PC-3 (cell line): ENCODE results near the gene ARPC3. TPM values are rescaled to one million over a fixed set of nuclear protein-coding genes. Genes with fewer than 3 reads are reported as not detected.
"Not testable (repeated sequence)": the region's sequence is repeated elsewhere in the genome, so short reads cannot be mapped to it uniquely, and the experiment has no call there.

Experiments used
- ATAC-seq: fragments of 200-7000 bp; cut with Tn5 transposase; 2 replicates; pipeline ENCODE4 v1.9.1; 2020; ENCODE audit warnings: mild to moderate bottlenecking, moderate library complexity
- BruUV-seq: library from RNA; stranded (reverse); fragments of 400-500 nt; replicated peaks from 2 replicates; lab custom pipeline; 2021; lab: Mats Ljungman, UMichigan
- CTCF ChIA-PET: fragments of 300-600 bp; sonication (Branson Sonifier 250); formaldehyde crosslinking; loops from one replicate; lab custom pipeline; 2022; ENCODE audit warnings: antibody characterized with exemption; lab: Charles Lee
- POLR2A ChIA-PET: fragments of 300-600 bp; sonication (Branson Sonifier 250); formaldehyde crosslinking; loops from one replicate; lab custom pipeline; 2022; ENCODE audit warnings: antibody characterized with exemption; ENCODE audit not compliant: unreplicated experiment; lab: Charles Lee
- DNase-seq: peaks from one replicate; pipeline ENCODE4 v3.0.0-alpha.2; 2015
- H2AFZ ChIP-seq: fragments of 300-600 bp; sonication (generic); 2 replicates; pipeline ENCODE4 v1.6.0; 2016; ENCODE audit warnings: antibody characterized with exemption, low read length
- H3F3A ChIP-seq: fragments of 300-600 bp; sonication (generic); one replicate; pipeline ENCODE4 v1.6.0; 2017; ENCODE audit warnings: antibody characterized with exemption, low read length, control low read depth, mild to moderate bottlenecking; ENCODE audit not compliant: unreplicated experiment
- H3K27ac ChIP-seq: fragments of 300-600 bp; sonication (generic); 2 replicates; pipeline ENCODE4 v1.5.1; 2016; ENCODE audit warnings: mild to moderate bottlenecking, low read length
- H3K27me3 ChIP-seq: fragments of 300-600 bp; sonication (generic); 2 replicates; pipeline ENCODE4 v1.6.1; 2016; ENCODE audit warnings: low read length, mixed read lengths
- H3K36me3 ChIP-seq: fragments of 300-600 bp; sonication (generic); 2 replicates; pipeline ENCODE4 v1.6.1; 2016; ENCODE audit warnings: low read depth, mixed run types, low read length, mixed read lengths
- H3K4me1 ChIP-seq: fragments of 300-600 bp; sonication (generic); 2 replicates; pipeline ENCODE4 v1.5.1; 2016; ENCODE audit warnings: low read length; ENCODE audit not compliant: insufficient read depth
- H3K4me2 ChIP-seq: fragments of 300-600 bp; sonication (generic); 2 replicates; pipeline ENCODE4 v1.6.0; 2016; ENCODE audit warnings: low read length
- H3K4me3 ChIP-seq: fragments of 300-600 bp; sonication (generic); 2 replicates; pipeline ENCODE4 v1.5.1; 2016; ENCODE audit warnings: mild to moderate bottlenecking, low read length, mixed read lengths
- H3K79me2 ChIP-seq: fragments of 300-600 bp; sonication (generic); 2 replicates; pipeline ENCODE4 v1.6.1; 2017; ENCODE audit warnings: low read length, mixed read lengths
- H3K9ac ChIP-seq: fragments of 300-600 bp; sonication (generic); 2 replicates; pipeline ENCODE4 v1.6.0; 2016; ENCODE audit warnings: mild to moderate bottlenecking, low read length
- H3K9me2 ChIP-seq: fragments of 300-600 bp; sonication (generic); replicated peaks from 2 replicates; pipeline ENCODE4 v1.6.1; 2016; ENCODE audit warnings: mixed run types, low read length, mixed read lengths
- H3K9me3 ChIP-seq: fragments of 300-600 bp; sonication (generic); 2 replicates; pipeline ENCODE4 v1.6.1; 2016; ENCODE audit warnings: low read length, mixed read lengths
- H4K20me1 ChIP-seq: fragments of 300-600 bp; sonication (generic); 2 replicates; pipeline ENCODE4 v1.6.1; 2016; ENCODE audit warnings: low read length, mixed read lengths
- EZH2 ChIP-seq: fragments of 300-600 bp; sonication (generic); IDR thresholded peaks from one replicate; pipeline ENCODE4 v1.6.1; 2017; ENCODE audit warnings: antibody characterized with exemption, mild to moderate bottlenecking, low read length; ENCODE audit not compliant: unreplicated experiment
- EZH2phosphoT487 ChIP-seq: fragments of 300-600 bp; sonication (generic); IDR thresholded peaks from 2 replicates; pipeline ENCODE4 v1.6.1; 2018; ENCODE audit warnings: mild to moderate bottlenecking, antibody characterized with exemption, low read length, borderline replicate concordance
- intact Hi-C: fragments of 100-400 bp; cut with micrococcal nuclease; formaldehyde crosslinking; loops from 2 replicates; pipeline ENCODE4 v1.9.0; 2023
- total RNA-seq: library from RNA; depleted of rRNA; stranded (reverse); fragments of >200 nt; gene quantifications from 2 replicates; pipeline ENCODE4 v1.2.3, GENCODE V29; 2014
- TF ChIP-seq, protein P1 (sequence below): fragments of 300-600 bp; sonication (generic); conservative IDR thresholded peaks from 2 replicates; pipeline ENCODE4 v1.5.1; 2017; ENCODE audit warnings: antibody characterized with exemption, low read depth, mild to moderate bottlenecking, low read length

ARPC3 gene
- total RNA-seq, 1 experiment from 2014 or later: 292 TPM

DNA sequence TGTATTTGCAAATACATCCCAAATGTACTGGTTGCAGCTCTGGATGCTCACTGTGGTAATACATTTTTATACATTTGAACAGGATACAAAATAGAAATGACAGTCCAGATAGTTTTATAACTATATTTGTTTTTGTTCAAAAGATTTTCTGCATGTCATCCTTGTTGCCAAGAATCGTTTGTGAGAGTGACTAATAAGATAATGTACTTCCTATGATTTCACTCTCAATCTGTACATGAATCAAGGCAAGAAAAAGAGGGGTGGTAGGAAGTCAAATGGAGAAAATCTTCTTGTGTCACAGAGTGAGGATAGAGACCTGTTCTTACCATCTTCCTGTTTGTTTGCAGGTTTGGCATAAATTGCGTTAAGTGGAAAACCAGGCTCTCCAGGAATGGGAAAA, 13.9 kb downstream of the ARPC3 start:
- Histone ChIP-seq H3K4me2 (no peak overlapping the region), H3K27me3 (no peaks in the 10 kb centered on the region), H3K36me3 (peaks cover 28% of the 10 kb centered on the region), H3K9me2 (no peaks in the 10 kb centered on the region), H3K79me2 (no peaks in the 10 kb centered on the region), H4K20me1 (no peaks in the 10 kb centered on the region), H2AFZ (no peak overlapping the region), H3K9ac (no peak overlapping the region), H3K4me1 (peaks cover 6% of the 10 kb centered on the region; the same call in 1 of the 2 replicates), H3K4me3 (no peak overlapping the region), H3K9me3 (no peaks in the 10 kb centered on the region), H3F3A (no peaks in the 10 kb centered on the region), H3K27ac (no peak overlapping the region)
- ATAC-seq (peak; percentile 55), DNase-seq (peak; percentile 46)
- TF ChIP-seq EZH2 (no peak), EZH2phosphoT487 (no peak)
- TF ChIP-seq, protein P1, sequence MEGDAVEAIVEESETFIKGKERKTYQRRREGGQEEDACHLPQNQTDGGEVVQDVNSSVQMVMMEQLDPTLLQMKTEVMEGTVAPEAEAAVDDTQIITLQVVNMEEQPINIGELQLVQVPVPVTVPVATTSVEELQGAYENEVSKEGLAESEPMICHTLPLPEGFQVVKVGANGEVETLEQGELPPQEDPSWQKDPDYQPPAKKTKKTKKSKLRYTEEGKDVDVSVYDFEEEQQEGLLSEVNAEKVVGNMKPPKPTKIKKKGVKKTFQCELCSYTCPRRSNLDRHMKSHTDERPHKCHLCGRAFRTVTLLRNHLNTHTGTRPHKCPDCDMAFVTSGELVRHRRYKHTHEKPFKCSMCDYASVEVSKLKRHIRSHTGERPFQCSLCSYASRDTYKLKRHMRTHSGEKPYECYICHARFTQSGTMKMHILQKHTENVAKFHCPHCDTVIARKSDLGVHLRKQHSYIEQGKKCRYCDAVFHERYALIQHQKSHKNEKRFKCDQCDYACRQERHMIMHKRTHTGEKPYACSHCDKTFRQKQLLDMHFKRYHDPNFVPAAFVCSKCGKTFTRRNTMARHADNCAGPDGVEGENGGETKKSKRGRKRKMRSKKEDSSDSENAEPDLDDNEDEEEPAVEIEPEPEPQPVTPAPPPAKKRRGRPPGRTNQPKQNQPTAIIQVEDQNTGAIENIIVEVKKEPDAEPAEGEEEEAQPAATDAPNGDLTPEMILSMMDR: no peak
- ChIA-PET POLR2A (no interaction called here), CTCF (no interaction called here)
- intact Hi-C loops: no loop called here
- TSS peak; percentile 2 for BruUV-seq

- no peak for DNase-seq
Measured at GRCh38 chr12:110431957-110432587, 18.1 kb downstream of the ARPC3 start.

GRCh38 chr12:110429676-110430075, 20.5 kb downstream of the ARPC3 start:
- H4K20me1 ChIP-seq, H3K9ac ChIP-seq, H3F3A ChIP-seq, H3K79me2 ChIP-seq, H3K36me3 ChIP-seq, BruUV-seq, H3K27ac ChIP-seq, H3K9me3 ChIP-seq, H3K4me1 ChIP-seq, CTCF ChIA-PET, H2AFZ ChIP-seq, DNase-seq, H3K4me2 ChIP-seq, POLR2A ChIA-PET, H3K27me3 ChIP-seq, H3K9me2 ChIP-seq, ATAC-seq, H3K4me3 ChIP-seq: not testable (repeated sequence)
- intact Hi-C loops: loop anchor here (2.0 to 5.0 kb wide), 2 partner anchors 149 to 392 kb away; partner anchors contain the start of gene ATP2A2

More at GRCh38 chr12:110431957-110432587, 18.1 kb downstream of the ARPC3 start:
- ChIA-PET POLR2A (interaction anchor here (0.6 to 0.8 kb wide), 4 partner anchors 111 to 333 kb away, joined by 3 to 13 read pairs (median 4); no protein-coding TSS in a partner anchor), CTCF (interaction anchor here (0.6 to 1.3 kb wide), 14 partner anchors 18 to 436 kb away, joined by 3 to 25 read pairs (median 6); partner anchors contain the start of genes ARPC3, FAM216A, GPN3 and IFT81)
- Histone ChIP-seq H4K20me1 (no peaks in the 10 kb centered on the region), H3K27ac (no peak overlapping the region), H3K79me2 (no peaks in the 10 kb centered on the region), H2AFZ (no peak overlapping the region; the same call in 1 of the 2 replicates), H3K9me3 (no peaks in the 10 kb centered on the region), H3K9me2 (no peaks in the 10 kb centered on the region), H3K27me3 (no peaks in the 10 kb centered on the region), H3K9ac (peak overlapping the region; percentile 77; the same call in 1 of the 2 replicates), H3K36me3 (peaks cover 9% of the 10 kb centered on the region), H3K4me1 (peaks cover 5% of the 10 kb centered on the region; the same call in 1 of the 2 replicates), H3F3A (no peaks in the 10 kb centered on the region), H3K4me3 (peak overlapping the region; percentile 78), H3K4me2 (peak overlapping the region; percentile 82)
- BruUV-seq: no TSS peak
- ATAC-seq: no peak
- intact Hi-C loops: loop anchor here (1.0 to 5.0 kb wide), 4 partner anchors 74 to 395 kb away; partner anchors contain the start of gene ATP2A2
- TF ChIP-seq, protein P1: no peak
- TF ChIP-seq EZH2: no peak
- TF ChIP-seq EZH2phosphoT487: no peak
